ENCODE results near the gene TRPM3. TPM values are rescaled to one million over a fixed set of nuclear protein-coding genes. Genes with fewer than 3 reads are reported as not detected.

The TRPM3 gene
- total RNA-seq (2012; rRNA removed): 5.2 and 15.7 TPM in 2 replicates

DNA sequence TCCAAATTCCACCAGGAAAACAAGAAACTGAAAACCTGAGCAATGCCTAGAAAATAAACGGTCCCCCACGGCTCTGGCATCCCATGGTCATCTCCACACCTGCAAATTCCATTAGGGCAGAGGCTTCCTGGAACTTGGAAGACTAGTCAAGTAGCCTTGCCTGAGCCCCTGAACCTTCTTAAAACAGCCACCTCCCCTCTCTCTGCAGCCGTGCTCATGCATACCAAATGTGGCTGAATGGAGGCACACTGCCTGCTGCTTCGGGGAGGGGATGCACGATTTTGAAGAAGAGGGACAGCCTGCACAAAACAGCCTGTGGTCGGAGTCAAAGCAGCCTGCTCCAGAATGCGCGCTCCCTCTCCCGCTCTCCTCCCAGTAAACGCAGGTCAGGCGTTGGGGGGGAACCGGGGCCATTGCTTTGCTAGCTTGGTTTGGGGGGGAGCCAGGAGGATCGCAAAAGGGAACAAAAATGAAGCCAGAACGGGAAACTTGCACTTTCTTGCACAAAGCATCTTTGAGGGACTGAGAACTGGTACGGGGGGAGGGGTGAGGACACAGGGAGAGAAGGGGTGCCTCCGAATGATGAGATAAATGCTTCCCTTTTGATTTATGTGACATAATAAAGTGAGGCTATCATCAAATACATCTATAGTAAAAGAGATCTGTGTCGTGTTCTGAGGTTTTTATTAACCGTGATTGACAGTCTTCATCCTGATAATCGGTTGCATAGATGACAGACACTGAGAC, at the start of gene TRPM3:
Gene TRPM3 (minus strand): TSS at position 347 of the 747 bp plus-strand sequence. CDS start 267 bp downstream, at position 80.
- Histone ChIP-seq H3K4me3 (ENCODE audit: low read length) (no peak within 1 kb of the TSS), H3K4me2 (ENCODE audit: low read length) (no peak within 1 kb of the TSS), H3K36me3 (ENCODE audit: insufficient read depth, low read length) (no peaks in the 10 kb centered on the region), H3K9me3 (replicated peaks; ENCODE audit: low read length) (no peaks in the 10 kb centered on the region), H3K4me1 (ENCODE audit: control insufficient read depth, insufficient read depth, low read length) (no peaks in the 10 kb centered on the region), H3K27me3 (ENCODE audit: control insufficient read depth, insufficient read depth, low read length) (peaks cover 52% of the 10 kb centered on the region), H3K9ac (ENCODE audit: low read depth, low read length) (no peak within 1 kb of the TSS)

DNA sequence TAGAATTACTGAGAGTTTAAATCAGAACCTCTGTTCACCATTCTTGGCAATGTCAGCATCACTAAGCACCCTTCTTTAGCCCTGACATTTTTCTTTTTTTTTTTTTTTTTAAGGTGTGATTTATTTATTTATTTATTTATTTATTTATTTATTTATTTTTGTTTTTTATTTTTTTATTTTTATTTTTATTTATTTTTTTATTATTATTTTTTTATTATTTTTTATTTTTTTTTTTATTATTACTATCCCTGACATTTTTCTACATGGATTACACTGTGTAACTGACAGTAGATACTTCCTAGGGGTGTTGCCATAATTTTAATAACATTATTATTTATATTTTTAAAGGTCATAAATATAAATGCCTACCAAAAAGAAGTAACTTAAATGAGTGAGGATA, 47.0 kb upstream of the TRPM3 start:
- Histone ChIP-seq H3K4me2 (ENCODE audit: low read length) (no peak overlapping the region), H3K9me3 (replicated peaks; ENCODE audit: low read length) (no peaks in the 10 kb centered on the region), H3K4me3 (ENCODE audit: low read length) (no peak overlapping the region), H3K9ac (ENCODE audit: low read depth, low read length) (no peak overlapping the region), H3K36me3 (ENCODE audit: insufficient read depth, low read length) (no peaks in the 10 kb centered on the region), H3K27me3 (ENCODE audit: control insufficient read depth, insufficient read depth, low read length) (peaks cover 10% of the 10 kb centered on the region), H3K4me1 (ENCODE audit: control insufficient read depth, insufficient read depth, low read length) (no peaks in the 10 kb centered on the region)

DNA sequence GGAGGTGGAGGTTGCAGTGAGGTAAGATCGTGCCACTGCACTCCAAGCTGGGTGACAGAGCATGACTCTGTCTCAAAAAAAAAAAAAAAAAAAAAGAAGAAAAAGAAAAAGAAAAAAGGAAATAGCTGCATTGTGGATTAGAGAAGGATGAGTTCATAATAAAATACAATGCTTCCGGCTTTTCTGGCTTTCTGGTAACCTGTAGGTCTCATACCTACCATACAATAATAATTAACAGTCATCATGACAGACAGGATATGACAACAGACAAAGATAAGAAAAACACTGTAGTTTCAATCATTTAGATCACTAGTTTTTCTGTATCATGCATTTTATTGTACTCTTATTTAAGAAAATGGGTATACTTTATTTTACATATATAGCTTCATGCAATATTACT, 40.7 kb upstream of the TRPM3 start:
- H3K4me3 ChIP-seq (ENCODE audit: low read length): no peak overlapping the region
- no peak overlapping the region for H3K4me2 ChIP-seq (ENCODE audit: low read length)
- H3K27me3 ChIP-seq (ENCODE audit: control insufficient read depth, insufficient read depth, low read length): peaks cover 10% of the 10 kb centered on the region
- H3K9me3 ChIP-seq (replicated peaks; ENCODE audit: low read length): no peaks in the 10 kb centered on the region
- no peaks in the 10 kb centered on the region for H3K36me3 ChIP-seq (ENCODE audit: insufficient read depth, low read length)
- no peak overlapping the region for H3K9ac ChIP-seq (ENCODE audit: low read depth, low read length)
- no peaks in the 10 kb centered on the region for H3K4me1 ChIP-seq (ENCODE audit: control insufficient read depth, insufficient read depth, low read length)

DNA sequence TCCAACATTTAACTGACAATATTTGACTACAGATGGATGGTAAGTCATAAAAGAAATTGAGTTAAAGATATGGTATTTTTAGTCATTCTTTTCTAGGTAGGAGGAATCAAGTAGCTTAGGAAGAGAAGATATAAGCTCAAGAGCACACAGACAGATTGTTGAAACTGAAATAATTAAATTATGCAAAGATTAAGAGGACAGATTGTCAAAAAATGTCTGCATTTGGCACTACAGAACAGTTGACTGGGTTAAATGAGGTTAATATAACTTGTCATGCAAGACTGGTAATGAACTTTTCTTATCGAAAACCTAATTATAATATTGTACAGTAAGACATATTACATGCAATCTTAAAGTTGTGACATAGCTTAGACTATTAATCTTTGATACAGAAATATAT, 36.3 kb upstream of the TRPM3 start:
- no peaks in the 10 kb centered on the region for H3K4me1 ChIP-seq (ENCODE audit: control insufficient read depth, insufficient read depth, low read length)
- no peak overlapping the region for H3K4me3 ChIP-seq (ENCODE audit: low read length)
- no peak overlapping the region for H3K9ac ChIP-seq (ENCODE audit: low read depth, low read length)
- no peaks in the 10 kb centered on the region for H3K36me3 ChIP-seq (ENCODE audit: insufficient read depth, low read length)
- H3K4me2 ChIP-seq (ENCODE audit: low read length): no peak overlapping the region
- no peaks in the 10 kb centered on the region for H3K9me3 ChIP-seq (replicated peaks; ENCODE audit: low read length)
- peaks cover 4% of the 10 kb centered on the region for H3K27me3 ChIP-seq (ENCODE audit: control insufficient read depth, insufficient read depth, low read length)

DNA sequence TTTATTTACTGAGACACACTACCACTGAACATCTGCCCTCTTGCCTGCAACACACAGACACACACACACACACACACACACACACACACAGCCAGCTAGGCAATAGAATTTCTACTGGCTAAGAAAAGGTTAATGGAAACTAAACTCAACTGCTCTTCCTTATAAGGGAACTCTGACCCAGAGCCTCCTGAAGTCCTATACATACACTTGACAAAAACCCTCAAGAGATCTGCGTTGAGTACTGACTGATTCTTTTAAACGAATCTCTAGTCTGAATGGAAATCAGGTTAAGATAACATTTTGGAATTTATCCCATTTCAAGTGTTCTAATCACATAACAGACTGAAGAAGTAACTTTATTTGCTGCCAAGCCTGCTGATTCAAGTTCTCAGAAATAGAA, 25.9 kb upstream of the TRPM3 start:
- Histone ChIP-seq H3K9ac (ENCODE audit: low read depth, low read length) (no peak overlapping the region), H3K36me3 (ENCODE audit: insufficient read depth, low read length) (no peaks in the 10 kb centered on the region), H3K4me1 (ENCODE audit: control insufficient read depth, insufficient read depth, low read length) (no peaks in the 10 kb centered on the region), H3K4me2 (ENCODE audit: low read length) (no peak overlapping the region), H3K9me3 (replicated peaks; ENCODE audit: low read length) (no peaks in the 10 kb centered on the region), H3K27me3 (ENCODE audit: control insufficient read depth, insufficient read depth, low read length) (no peaks in the 10 kb centered on the region), H3K4me3 (ENCODE audit: low read length) (no peak overlapping the region)

DNA sequence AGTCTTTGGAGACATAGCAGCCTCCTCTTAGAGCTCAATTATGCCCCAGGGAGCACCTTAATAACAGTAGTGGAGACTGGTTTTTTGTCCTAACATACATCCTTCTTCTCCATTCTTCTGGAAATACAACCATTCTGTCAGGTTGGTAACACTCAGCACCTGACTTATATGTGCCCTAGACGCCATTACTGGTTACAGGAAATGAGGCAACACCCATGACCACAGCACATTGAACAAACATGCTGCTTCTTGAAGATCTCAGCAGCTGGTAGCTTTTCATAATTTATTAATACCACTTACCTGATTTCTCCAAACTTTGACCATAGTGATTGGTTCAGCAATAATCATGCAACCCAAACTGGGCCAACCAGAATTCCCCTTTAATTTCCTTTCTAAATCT, 25.1 kb upstream of the TRPM3 start:
- Histone ChIP-seq H3K4me2 (ENCODE audit: low read length) (no peak overlapping the region), H3K9ac (ENCODE audit: low read depth, low read length) (no peak overlapping the region)

DNA sequence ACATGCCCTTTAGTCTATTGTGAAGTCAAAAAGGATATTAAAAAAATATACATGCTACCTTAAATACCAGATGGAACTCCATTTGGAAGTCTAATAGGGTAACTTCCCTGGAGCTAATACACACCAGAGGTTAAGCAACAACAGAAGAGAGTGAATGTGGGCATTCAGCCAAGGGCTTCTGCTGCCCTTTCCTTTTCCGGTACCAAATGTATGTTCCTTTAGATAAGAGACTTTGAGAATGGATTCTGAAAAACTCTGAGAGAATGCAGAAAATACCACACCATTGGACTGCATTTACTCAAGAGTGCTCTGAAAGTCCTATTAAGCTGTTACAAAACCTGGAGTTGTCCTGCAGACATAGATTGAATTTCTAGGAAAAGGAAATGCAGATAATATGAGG, 23.8 kb upstream of the TRPM3 start:
- no peak overlapping the region for H3K9ac ChIP-seq (ENCODE audit: low read depth, low read length)
- no peaks in the 10 kb centered on the region for H3K9me3 ChIP-seq (replicated peaks; ENCODE audit: low read length)
- no peaks in the 10 kb centered on the region for H3K36me3 ChIP-seq (ENCODE audit: insufficient read depth, low read length)
- H3K27me3 ChIP-seq (ENCODE audit: control insufficient read depth, insufficient read depth, low read length): no peaks in the 10 kb centered on the region
- H3K4me1 ChIP-seq (ENCODE audit: control insufficient read depth, insufficient read depth, low read length): no peaks in the 10 kb centered on the region
- no peak overlapping the region for H3K4me3 ChIP-seq (ENCODE audit: low read length)
- H3K4me2 ChIP-seq (ENCODE audit: low read length): no peak overlapping the region

More for the DNA sequence above, 25.1 kb upstream of the TRPM3 start:
- no peaks in the 10 kb centered on the region for H3K9me3 ChIP-seq (replicated peaks; ENCODE audit: low read length)
- no peaks in the 10 kb centered on the region for H3K4me1 ChIP-seq (ENCODE audit: control insufficient read depth, insufficient read depth, low read length)
- H3K36me3 ChIP-seq (ENCODE audit: insufficient read depth, low read length): no peaks in the 10 kb centered on the region
- H3K4me3 ChIP-seq (ENCODE audit: low read length): no peak overlapping the region
- no peaks in the 10 kb centered on the region for H3K27me3 ChIP-seq (ENCODE audit: control insufficient read depth, insufficient read depth, low read length)

DNA sequence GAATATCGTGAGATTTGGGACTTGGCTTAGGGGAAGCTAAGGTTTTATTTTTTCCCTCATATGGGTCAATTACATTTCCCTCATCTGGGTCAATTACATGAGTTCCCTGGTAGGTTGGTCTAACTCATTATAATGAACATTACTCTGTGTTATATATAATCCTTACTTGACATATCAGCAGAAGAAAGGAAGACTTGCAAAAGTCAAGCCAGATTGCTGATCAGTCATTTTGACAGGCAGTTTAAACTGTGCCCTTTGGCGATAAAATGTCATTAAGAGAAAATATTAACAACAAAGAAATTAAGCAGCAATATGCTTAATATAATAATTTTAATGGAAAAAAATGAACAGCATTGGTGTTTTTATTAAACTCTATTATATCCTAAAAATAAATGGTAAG, 23.1 kb upstream of the TRPM3 start:
- Histone ChIP-seq H3K36me3 (ENCODE audit: insufficient read depth, low read length) (no peaks in the 10 kb centered on the region), H3K9me3 (replicated peaks; ENCODE audit: low read length) (no peaks in the 10 kb centered on the region), H3K4me2 (ENCODE audit: low read length) (no peak overlapping the region), H3K4me3 (ENCODE audit: low read length) (no peak overlapping the region), H3K9ac (ENCODE audit: low read depth, low read length) (no peak overlapping the region), H3K4me1 (ENCODE audit: control insufficient read depth, insufficient read depth, low read length) (no peaks in the 10 kb centered on the region), H3K27me3 (ENCODE audit: control insufficient read depth, insufficient read depth, low read length) (no peaks in the 10 kb centered on the region)

DNA sequence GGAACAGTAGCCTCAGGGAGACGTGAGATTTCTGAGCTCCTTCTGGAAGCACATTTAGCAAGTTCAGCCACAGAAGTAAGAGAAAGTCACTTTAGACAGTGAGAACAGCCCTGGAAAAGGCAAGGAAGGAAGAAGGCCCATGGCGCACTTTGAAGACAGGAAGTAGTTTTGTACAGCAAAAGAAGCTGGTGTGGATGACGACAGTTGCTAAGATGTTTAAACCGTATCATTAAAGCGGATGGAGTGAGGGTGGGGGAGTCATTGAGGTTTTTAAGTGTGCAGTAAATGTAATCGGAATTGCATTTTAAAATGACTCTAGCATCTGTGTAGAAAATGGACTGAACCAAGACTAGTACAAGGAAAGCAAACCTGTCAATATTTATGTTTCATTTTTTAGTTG, 15.3 kb upstream of the TRPM3 start:
- Histone ChIP-seq H3K36me3 (ENCODE audit: insufficient read depth, low read length) (no peaks in the 10 kb centered on the region), H3K9ac (ENCODE audit: low read depth, low read length) (no peak overlapping the region), H3K4me2 (ENCODE audit: low read length) (no peak overlapping the region), H3K4me3 (ENCODE audit: low read length) (no peak overlapping the region), H3K9me3 (replicated peaks; ENCODE audit: low read length) (no peaks in the 10 kb centered on the region), H3K27me3 (ENCODE audit: control insufficient read depth, insufficient read depth, low read length) (peaks cover 3% of the 10 kb centered on the region), H3K4me1 (ENCODE audit: control insufficient read depth, insufficient read depth, low read length) (no peaks in the 10 kb centered on the region)

DNA sequence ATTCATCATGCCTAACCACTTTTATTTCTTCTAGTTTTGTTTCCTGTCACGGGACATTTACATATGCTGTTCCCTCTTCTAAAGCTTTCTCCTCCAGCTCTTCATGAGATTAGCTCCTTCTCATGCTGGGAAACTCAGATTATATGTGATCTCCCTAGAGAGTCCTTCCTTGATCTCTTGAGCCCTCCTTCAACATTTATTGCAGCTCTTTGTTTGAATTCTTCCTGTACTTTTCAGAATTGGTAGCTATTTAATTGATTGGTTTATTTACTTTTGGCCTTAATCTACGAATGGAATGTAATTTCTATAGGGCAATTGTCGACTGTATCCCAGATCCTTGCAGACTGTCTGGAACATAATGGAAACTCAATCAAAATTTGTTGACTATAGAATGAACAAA, 9.7 kb upstream of the TRPM3 start:
- Histone ChIP-seq H3K4me2 (ENCODE audit: low read length) (no peak overlapping the region), H3K9me3 (replicated peaks; ENCODE audit: low read length) (no peaks in the 10 kb centered on the region), H3K4me3 (ENCODE audit: low read length) (no peak overlapping the region), H3K4me1 (ENCODE audit: control insufficient read depth, insufficient read depth, low read length) (no peaks in the 10 kb centered on the region), H3K36me3 (ENCODE audit: insufficient read depth, low read length) (no peaks in the 10 kb centered on the region), H3K9ac (ENCODE audit: low read depth, low read length) (no peak overlapping the region), H3K27me3 (ENCODE audit: control insufficient read depth, insufficient read depth, low read length) (peaks cover 4% of the 10 kb centered on the region)

DNA sequence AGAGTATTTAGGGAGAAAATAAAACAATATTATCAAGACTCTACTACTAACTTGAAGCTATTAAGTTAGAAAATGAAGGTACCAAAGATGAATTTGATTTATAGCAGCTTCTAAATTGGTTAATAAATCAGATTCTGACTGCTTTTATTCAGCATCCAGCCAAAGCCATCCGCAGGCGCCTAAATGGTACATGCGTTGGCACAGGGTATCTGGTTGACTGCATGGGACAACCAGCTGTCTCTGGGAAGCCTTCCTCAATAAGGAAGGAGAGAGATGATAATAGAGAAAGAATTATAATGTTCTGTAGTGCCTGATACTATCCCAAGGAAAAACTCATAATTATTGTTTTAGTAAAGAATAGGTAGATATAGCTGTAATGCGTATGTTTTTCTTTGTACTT, 9.1 kb upstream of the TRPM3 start:
- H3K4me2 ChIP-seq (ENCODE audit: low read length): no peak overlapping the region
- no peaks in the 10 kb centered on the region for H3K9me3 ChIP-seq (replicated peaks; ENCODE audit: low read length)
- H3K4me1 ChIP-seq (ENCODE audit: control insufficient read depth, insufficient read depth, low read length): no peaks in the 10 kb centered on the region
- peaks cover 4% of the 10 kb centered on the region for H3K27me3 ChIP-seq (ENCODE audit: control insufficient read depth, insufficient read depth, low read length)
- H3K9ac ChIP-seq (ENCODE audit: low read depth, low read length): no peak overlapping the region
- no peaks in the 10 kb centered on the region for H3K36me3 ChIP-seq (ENCODE audit: insufficient read depth, low read length)
- H3K4me3 ChIP-seq (ENCODE audit: low read length): no peak overlapping the region

DNA sequence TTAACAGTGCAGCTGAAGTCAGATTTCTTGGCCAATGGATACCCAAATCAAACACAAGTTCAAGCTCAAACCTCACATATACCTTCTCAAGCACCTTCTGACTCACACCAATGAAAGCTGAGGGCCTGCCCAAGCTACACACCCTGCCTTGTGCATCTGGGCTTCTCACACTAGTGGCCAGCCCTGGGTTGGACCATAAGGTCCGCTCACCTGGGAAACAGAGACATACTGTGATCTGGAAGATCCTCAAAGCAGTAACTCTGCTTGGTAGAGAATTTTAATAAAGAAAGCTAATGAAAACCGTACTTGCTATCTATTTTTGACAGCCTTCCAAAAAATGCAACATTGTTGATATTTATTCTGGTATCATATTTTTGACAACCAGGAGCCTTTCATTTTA, 7.4 kb upstream of the TRPM3 start:
- Histone ChIP-seq H3K4me2 (ENCODE audit: low read length) (no peak overlapping the region), H3K9me3 (replicated peaks; ENCODE audit: low read length) (no peaks in the 10 kb centered on the region)

More for the DNA sequence above, 7.4 kb upstream of the TRPM3 start:
- Histone ChIP-seq H3K4me1 (ENCODE audit: control insufficient read depth, insufficient read depth, low read length) (no peaks in the 10 kb centered on the region), H3K36me3 (ENCODE audit: insufficient read depth, low read length) (no peaks in the 10 kb centered on the region), H3K27me3 (ENCODE audit: control insufficient read depth, insufficient read depth, low read length) (peaks cover 12% of the 10 kb centered on the region), H3K9ac (ENCODE audit: low read depth, low read length) (no peak overlapping the region), H3K4me3 (ENCODE audit: low read length) (no peak overlapping the region)

All from skeletal muscle satellite cell (primary cell).